Muscle of arm (tissue), 12 donors: ENCODE results near the gene ERC1. TPM values are rescaled to one million over a fixed set of nuclear protein-coding genes. Genes with fewer than 3 reads are reported as not detected.

Experiments
- DNase-seq: peaks from one replicate; pipeline ENCODE4 v3.0.0-alpha.2; 2013
- polyA plus RNA-seq, 12 donors: library from polyadenylated mRNA; unstranded; fragments of 120-200 nt; gene quantifications; one replicate each; pipeline ENCODE4 v1.2.1, GENCODE V29; 2013; ENCODE audit not compliant: insufficient read length in 12 of 12

ERC1 gene
- polyA plus RNA-seq, 12 donors: 23.3 to 33.2 (median 25.5) TPM; not detected in 1

DNA sequence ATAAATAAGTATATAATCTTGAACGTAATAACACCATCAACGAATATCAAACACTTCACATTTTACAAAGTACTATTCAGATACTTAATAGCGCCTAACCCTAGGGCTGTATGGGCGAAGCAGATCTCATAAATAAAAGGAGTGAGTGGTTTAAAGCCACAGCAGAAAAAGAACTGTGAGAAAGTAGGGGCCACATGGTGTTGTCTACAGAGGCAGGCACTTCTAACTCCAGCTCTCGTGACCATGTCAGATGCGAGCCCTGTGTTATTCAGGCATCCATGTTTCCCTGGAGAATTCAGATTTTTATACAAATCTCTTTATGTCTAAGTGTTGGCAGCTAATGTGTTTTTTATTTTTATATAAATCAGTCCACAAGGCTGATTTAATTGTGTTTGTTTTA is 391.1 kb downstream of the ERC1 start:
- DNase-seq: no peak

GRCh38 chr12:1382826-1383225 is 391.8 kb downstream of the ERC1 start:
- DNase-seq: no peak

- no peak for DNase-seq
Measured at GRCh38 chr12:1383758-1384157, 392.7 kb downstream of the ERC1 start.

- no peak for DNase-seq
Measured at GRCh38 chr12:1384910-1385309, 393.9 kb downstream of the ERC1 start.

DNA sequence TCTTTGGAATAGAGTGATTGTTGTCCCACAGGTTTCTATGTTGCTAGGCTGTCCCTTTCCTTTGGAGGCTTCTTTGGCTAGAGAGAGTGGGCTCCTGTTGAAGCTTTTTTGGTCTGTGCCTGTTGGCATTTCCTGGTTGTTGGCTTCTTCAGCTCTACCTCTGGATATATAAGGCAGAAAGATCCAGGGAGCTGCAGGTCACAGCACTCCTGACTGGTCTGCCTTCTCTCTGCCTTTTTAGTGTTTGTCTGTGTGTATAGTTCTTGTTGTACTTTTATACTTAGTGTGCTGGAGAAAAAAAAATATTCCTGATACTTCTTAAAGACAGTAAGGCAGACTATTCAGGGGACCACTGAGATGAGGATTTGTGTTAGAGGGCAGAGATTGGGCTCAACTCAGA is 400.7 kb downstream of the ERC1 start:
- DNase-seq: no peak

- no peak for DNase-seq
Measured at GRCh38 chr12:1395421-1395955, 404.5 kb downstream of the ERC1 start.

GRCh38 chr12:1398673-1399072 is 407.6 kb downstream of the ERC1 start:
- no peak for DNase-seq

GRCh38 chr12:1401891-1402290 is 410.9 kb downstream of the ERC1 start:
- DNase-seq: no peak

GRCh38 chr12:1403417-1403816 is 412.4 kb downstream of the ERC1 start:
- no peak for DNase-seq

- DNase-seq: no peak
Measured at GRCh38 chr12:1405619-1406018, 414.6 kb downstream of the ERC1 start.

DNA sequence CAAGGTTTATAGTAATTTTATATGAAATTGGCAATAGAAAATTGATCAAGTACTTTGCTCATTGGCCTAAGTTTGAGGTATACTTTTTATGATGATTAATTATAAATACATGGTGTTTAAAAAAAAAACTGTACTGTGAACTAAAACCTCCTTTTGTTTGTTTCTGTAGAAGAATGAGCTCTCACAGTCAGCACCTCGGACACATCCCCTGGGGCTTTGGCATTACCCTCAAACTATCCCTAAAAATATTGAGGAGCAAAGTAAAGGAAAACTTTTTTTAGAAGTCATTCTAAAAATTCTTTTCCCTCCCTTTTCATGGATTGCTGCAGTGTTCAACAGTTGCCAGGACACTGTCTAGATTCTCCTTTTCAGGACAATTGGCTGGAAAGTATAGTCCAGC is 419.8 kb downstream of the ERC1 start:
- no peak for DNase-seq

DNA sequence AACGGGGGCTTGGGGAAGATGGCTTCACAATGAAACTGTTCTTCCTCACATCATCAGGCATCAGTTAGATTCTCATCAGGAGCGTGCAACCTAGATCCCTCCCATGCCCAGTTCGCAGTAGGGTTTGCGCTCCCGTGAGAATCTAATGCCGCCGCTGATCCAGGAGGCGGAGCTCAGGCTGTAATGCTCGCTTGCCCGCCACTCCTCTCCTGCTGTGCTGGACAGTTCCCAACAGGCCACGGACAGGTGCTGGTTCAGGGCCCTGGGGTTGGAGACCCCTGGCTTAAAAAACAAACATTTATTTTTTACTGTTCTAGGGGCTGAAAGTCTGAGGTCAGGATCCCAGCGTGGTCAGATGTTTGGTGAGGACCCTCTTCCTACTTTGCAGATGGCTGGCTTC is 422.9 kb downstream of the ERC1 start:
- no peak for DNase-seq

DNA sequence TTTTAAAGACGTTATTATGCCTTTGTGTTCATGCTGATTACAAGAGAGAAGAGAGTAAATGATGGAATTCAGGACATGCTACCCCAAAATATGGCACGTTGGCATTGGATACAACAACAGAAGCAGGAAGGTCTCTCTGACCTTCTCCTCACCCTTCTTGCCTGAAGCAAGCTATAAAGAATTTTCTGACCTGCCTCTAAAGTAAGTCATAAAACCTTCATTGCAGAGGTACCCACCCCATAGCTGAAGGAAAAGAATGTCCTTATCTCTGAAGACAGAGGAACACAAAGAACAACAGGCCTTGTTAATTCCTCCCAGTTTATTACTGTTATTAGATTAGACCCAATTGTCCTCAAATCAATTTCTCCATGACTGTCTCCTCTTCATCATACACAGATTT is 427.1 kb downstream of the ERC1 start:
- no peak for DNase-seq

DNA sequence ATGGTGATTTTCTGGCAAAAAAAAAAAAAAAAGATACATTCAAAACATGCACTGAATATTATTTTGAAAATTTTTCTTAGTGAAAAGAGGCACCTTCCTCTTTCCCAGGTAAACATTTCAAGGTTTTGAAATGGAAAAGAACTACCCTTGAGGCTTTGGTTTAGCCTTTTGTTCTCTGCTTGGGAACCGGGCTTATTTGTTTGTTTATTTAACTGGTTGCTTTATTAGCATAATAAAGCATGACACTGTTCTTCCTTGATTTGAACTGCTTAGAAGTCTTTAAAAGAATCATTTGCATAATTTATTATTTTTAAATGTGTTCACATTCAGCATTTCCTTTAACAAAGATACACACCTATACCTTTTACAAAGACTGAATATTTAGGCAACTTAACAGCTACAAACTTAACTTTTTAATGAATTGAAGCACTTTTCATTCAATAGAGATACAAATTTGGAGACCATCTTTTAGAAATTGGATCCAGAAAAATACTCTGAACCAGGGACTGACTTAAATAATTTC is 428.9 kb downstream of the ERC1 start:
- no peak for DNase-seq

GRCh38 chr12:1421091-1421846 is 430.2 kb downstream of the ERC1 start:
- no peak for DNase-seq

DNA sequence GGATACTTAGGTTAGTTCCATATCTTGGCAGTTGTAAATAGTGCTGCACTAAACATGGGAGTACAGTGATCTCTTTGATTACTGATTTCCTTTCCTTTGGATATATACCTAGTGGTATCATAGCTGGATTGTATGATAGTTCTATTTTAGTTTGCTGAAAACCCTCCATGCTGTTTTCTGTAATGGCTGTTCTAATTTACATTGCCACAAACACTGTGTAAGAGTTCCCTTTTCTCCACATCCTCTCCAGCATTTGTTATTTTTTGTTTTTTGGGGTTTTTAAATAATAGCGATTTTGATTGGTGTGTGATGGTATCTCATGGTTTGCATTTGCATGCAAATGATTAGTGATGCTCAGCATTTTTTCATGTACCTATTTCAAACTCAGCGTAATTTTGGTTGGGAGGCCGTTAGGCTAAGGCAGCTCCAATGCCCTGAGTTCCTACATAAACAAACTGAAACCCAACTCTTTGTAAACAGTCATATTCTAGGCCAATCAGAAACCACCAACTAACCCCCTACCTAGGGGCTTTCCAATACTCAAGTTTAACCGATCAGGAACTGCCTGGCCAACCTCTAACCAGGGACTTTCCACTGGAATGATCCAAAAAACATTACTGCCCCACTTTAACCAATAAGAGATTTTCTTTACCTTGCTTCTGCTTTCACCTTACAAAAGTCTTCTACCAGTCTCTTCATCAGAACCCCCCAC is 431.7 kb downstream of the ERC1 start:
- no peak for DNase-seq

- DNase-seq: no peak
Measured at GRCh38 chr12:1424674-1425395, 433.8 kb downstream of the ERC1 start.

- DNase-seq: no peak
Measured at GRCh38 chr12:1425396-1425729, 434.3 kb downstream of the ERC1 start.

DNA sequence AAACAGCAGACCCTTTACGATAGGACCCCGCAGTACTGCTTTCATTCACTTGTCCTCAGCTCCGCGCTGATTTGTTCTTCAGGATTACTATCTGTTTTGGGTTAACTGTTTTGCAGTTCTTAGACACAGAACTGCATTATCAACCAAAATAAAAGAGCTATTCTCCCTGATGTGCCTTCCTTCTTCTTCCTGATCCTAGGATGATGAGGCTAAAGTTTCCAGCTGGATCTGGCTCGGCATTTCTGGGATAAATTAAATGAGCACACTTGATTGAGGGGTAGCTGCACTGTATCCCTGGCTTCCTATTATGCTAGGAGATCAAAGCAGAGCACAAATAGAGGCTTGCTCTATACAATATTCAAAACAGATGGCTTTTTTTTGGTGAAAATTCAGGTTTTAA is 437.6 kb downstream of the ERC1 start:
- no peak for DNase-seq

GRCh38 chr12:1429980-1430379 is 439.0 kb downstream of the ERC1 start:
- no peak for DNase-seq

GRCh38 chr12:1434296-1434955 is 443.4 kb downstream of the ERC1 start:
- DNase-seq: no peak

DNA sequence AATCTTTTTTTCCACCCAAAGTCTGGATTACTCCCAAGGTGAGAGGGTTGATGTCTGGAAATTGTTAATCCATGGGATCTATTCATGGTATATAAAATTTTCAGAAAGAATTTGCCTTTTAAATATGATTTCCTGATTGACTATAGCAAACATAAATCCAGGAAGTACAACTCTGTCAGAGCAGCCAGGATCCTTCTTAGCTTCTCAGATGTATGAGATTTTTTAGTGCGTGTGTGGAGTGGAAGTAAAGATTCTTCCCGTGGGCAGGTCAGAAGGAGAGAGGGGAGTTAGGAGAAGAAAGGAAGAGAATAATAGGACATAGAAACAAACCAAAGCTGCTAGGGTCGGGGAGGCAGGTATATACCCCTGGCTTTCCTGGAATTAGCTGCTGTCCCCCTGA is 444.0 kb downstream of the ERC1 start:
- DNase-seq: no peak
